ENCODE data around the gene ARMH1.

ARMH1 gene

DNA sequence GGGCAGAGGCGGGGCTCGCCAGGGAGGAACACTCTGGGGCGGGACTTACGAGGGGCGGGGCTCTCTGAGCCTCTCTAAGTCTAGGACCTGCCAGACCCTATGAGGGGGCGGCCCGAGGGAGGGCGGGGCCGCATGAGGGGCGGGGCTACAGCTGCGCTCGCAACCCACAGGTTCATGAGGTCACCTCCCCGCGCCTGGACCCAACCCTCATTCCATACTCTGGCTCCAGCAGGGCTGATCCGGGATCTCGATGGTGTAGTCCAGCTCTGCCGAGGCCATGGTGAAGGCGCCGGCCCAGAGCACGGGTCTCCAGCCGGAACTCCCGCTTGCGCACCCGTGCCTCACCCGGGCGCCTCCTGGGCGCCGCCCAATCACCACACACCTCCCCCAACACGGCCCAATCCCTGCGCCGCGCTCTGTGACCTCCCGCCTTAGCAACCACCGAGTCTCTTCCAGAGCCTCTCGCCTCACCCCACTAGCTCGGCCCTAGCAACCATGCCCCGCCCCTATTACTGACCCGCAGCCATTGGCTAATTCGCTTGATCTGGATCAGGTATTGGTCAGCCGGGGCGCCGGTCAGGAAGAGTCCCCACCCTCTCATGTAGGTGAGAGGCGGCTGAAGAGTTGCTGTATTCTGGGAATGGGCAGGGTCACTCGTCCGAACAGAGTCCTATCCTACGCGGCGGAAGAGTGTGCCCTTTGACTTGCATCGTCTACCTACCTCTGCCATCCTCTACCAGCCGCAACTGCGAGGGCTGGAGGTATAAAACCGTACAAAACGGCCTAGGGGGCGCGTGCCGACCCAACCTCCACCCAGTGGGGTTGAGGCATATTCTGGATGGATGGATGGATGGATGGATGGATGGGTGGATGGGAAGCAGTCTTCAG, at the start of gene ARMH1, which contains the start of gene TMEM53:
ARMH1 (plus strand) TSS at position 602 of the 888 bp plus-strand sequence. CDS start 14,984 bp downstream, outside the sequence.
TMEM53 (minus strand) TSS at position 369 of the 888 bp plus-strand sequence; CDS start at position 279, 90 bp downstream.
- Histone ChIP-seq H3K4me3 (peak within 1 kb of the TSS; percentile 49 to 59 (median 56)), H3K27ac (peak within 1 kb of the TSS; percentile 29 to 93 (median 87))

DNA sequence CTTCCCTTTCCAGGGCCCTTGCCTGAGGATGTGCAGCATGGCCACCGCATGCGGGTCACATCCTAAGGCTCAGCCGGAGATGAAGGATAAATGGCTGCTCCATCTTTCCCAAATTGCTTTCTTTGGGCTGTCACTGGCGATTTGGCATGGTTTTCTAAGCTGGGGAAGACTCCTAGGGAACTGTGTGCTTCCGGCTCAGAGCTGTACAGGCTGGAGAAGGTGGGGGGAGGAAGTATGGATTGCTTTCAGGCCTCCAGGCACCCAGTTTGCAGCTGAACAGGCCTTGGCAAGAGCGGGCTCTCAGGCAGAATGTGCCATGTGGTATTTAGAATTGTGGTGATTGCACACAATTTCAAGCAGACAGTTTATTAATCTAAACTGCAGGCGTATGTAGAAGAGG, 49.2 kb upstream of the ARMH1 start:
- Histone ChIP-seq H3K4me3 (no peak overlapping the region), H3K27ac (no peak overlapping the region)

GRCh38 chr1:44628962-44629756, 45.4 kb upstream of the ARMH1 start:
- H3K27ac ChIP-seq: no peak overlapping the region
- no peak overlapping the region for H3K4me3 ChIP-seq

GRCh38 chr1:44630116-44630515, 44.4 kb upstream of the ARMH1 start:
- Histone ChIP-seq H3K27ac (no peak overlapping the region), H3K4me3 (no peak overlapping the region)

GRCh38 chr1:44631333-44631646, 43.2 kb upstream of the ARMH1 start:
- Histone ChIP-seq H3K27ac (peak overlapping the region; percentile 85 to 99 (median 95)), H3K4me3 (peak overlapping the region; percentile 50 to 96 (median 75))

- H3K4me3 ChIP-seq: peak overlapping the region; percentile 50 to 96 (median 75)
- H3K27ac ChIP-seq: peak overlapping the region; percentile 85 to 99 (median 95)
Measured at GRCh38 chr1:44631647-44632539, 42.6 kb upstream of the ARMH1 start.

- H3K27ac ChIP-seq: peak overlapping the region in 20 of 21 experiments; percentile 85 to 99 (median 94)
Measured at GRCh38 chr1:44632598-44632997, 41.9 kb upstream of the ARMH1 start.

DNA sequence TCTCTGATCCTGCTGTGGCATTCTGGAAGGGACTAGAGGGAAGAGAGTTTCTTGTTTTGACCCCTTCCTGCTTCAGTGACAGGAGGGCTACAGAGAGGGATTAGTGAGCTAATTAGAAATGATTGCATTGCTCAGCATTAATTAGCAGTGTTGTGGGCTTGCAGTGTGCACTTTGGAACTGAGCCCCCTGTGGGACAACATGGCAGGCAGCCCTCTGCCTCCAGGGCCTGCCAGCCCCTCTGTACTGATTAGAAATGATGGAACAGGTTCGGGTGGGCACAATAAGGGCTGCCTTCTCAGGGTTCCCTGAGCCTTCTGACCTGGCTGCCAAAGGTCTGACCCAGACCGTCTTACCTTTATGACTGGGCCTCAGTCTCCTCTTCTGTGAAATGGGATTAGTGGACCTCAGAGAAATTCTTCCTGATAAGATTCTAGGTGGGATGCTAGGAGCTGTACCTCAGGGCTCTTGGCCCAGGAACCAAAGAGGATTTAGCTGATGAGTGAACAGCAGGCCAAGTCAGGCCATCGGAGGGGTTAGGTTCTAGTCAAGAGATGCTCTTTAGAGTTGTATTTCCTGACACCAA, 39.8 kb upstream of the ARMH1 start:
- peak overlapping the region in 1 of 21 experiments; percentile 7 for H3K27ac ChIP-seq
- H3K4me3 ChIP-seq: no peak overlapping the region

More at GRCh38 chr1:44632598-44632997, 41.9 kb upstream of the ARMH1 start:
- H3K4me3 ChIP-seq: peak overlapping the region; percentile 50 to 96 (median 75)

DNA sequence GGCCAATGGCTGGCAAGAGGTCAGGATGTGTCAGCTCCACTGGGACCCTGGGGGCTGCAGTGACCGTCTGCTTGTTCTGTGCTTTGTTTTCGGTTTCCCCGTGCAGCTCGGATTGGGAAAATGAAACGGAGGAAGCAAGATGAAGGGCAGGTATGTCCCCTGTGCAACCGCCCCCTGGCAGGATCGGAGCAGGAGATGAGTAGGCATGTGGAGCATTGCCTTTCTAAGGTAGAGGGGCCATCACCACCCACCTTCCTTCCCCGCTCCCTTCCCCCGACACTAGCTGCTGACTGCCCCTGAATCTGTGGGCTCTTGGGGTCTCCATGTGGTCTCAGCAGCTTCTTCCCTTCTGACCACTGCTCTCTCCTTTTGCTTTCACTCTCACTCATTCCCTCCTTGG, 39.1 kb upstream of the ARMH1 start:
- H3K27ac ChIP-seq: no peak overlapping the region
- no peak overlapping the region for H3K4me3 ChIP-seq

GRCh38 chr1:44636083-44636687, 38.3 kb upstream of the ARMH1 start:
- no peak overlapping the region for H3K4me3 ChIP-seq
- H3K27ac ChIP-seq: no peak overlapping the region

- Histone ChIP-seq H3K4me3 (no peak overlapping the region), H3K27ac (no peak overlapping the region)
Measured at GRCh38 chr1:44636688-44637598, 37.6 kb upstream of the ARMH1 start.

DNA sequence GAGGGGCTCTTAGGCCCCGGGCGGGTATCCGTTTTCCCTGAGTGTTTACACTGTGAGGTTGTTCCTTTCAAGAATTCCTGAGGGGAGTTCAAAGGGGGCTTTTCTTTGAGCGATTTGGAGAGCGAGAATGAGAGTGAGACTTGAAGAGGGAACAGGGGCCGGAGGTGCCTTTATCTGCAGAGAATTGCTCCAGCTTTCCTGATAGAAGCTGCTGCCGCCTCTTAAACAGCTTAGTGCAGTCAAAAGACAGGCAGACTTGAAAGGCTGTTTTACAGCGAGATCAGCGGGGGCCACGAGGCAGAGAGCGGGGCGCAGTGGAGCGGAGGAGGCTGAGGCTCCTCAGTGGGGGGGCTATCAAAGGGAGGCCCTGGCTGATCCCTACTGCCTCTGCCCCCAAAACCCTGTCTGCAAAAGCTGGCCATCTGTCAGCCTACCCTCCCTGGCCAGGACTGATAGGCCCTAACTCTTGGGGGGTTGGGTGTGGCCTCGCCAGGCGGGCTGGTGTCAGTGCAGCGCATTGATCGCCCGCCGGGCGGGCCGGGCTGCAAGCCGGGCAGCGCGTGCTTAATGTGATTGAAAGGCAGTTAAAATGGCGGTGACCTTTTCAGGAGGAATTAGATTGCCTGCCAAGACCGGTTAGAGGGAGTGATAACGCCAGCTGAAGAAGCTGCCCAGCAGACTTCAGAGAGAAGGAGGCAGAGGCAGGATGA, 36.7 kb upstream of the ARMH1 start:
- no peak overlapping the region for H3K4me3 ChIP-seq
- H3K27ac ChIP-seq: no peak overlapping the region

- Histone ChIP-seq H3K27ac (no peak overlapping the region), H3K4me3 (no peak overlapping the region)
Measured at GRCh38 chr1:44640200-44640853, 34.2 kb upstream of the ARMH1 start.

DNA sequence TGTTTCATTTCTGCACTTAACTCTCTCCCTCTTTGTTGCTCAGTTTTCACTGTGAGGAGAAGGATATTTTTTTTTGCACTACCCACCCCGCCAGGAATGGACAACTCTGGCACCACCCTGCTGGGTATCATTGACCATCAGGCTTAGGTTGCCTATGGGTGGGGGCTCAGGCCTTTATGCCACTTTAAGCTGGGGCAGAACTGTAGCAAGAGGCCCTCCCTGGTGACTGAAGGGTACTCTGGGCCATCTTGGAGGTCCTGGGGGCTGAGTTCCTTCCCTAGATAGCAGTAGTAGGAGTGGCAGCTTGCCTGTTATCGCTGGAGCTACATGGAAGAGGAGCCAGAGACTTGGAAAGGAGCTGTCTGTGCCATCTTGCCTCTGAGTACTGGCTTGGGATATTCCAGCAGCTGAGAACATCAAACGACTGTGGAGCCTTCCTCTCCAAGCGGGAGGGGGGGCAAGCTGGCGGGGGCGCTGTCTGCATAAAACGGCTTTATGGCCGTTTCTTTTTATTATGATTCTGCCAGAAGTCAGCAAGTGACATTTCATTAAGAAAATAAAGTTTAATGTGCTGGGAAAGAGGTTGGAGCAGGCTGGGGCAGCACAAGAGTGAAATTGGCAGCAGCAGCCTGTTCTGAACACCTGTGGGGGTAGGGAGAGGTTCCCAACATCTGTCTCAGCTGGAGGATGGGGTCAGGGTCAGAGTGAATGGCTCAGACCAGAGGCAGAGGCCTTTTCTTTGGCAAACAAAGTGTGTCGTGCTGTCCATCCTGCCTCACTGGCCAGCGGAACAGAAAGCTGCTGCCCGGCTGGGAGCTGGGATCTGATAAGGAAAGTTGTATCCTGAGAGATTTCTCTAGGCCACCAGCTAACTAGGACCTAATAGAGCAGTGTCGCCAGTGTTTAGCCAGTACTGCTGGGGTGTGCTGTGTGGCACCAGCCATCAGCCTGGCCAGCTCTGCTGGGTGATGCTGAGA, 33.1 kb upstream of the ARMH1 start:
- Histone ChIP-seq H3K27ac (no peak overlapping the region), H3K4me3 (no peak overlapping the region)

- H3K27ac ChIP-seq: no peak overlapping the region
- H3K4me3 ChIP-seq: no peak overlapping the region
Measured at GRCh38 chr1:44642255-44642654, 32.3 kb upstream of the ARMH1 start.

DNA sequence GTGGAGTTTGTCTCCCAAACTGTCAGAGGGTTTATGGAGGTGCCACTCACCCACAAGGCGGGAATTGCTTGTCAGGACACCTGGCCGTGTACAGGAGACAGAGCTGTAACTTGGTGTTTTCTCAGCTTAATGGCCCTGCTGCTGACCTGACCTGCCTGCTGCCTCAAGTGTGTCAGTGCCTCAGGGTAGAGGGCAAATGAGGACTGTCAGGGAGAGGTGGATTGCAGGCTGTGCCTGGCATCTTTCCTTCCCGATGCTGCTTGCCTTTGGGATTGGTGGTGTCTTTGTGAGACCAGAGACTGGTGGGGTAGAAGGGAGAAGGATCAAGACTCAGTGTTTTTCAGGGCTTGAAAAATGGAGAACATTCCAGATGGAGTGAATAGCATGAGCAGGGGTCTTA, 31.6 kb upstream of the ARMH1 start:
- H3K4me3 ChIP-seq: no peak overlapping the region
- H3K27ac ChIP-seq: no peak overlapping the region
